A549 (cell line): Measurements from ENCODE around the gene SCTR.

ENCODE experiments used
- BHLHE40 ChIP-seq: IDR thresholded peaks from 2 replicates; pipeline ENCODE4 v1.6.1; 2012; ENCODE audit warnings: low read depth, low read length, inconsistent platforms
- CEBPB ChIP-seq, 2 experiments: fragments of >200 bp in 1 of 2; sonication (Bioruptor Twin) in 1 of 2; formaldehyde crosslinking in 1 of 2; IDR thresholded peaks; 2 replicates each; pipeline ENCODE4 v1.6.1; 2012 to 2016
- CTCF ChIP-seq: fragments of >200 bp; sonication (Bioruptor Twin); formaldehyde crosslinking; IDR thresholded peaks from 3 replicates; pipeline ENCODE4 v1.5.1; 2016
- EP300 ChIP-seq, 2 experiments: fragments of >200 bp; sonication (Bioruptor Twin); formaldehyde crosslinking; IDR thresholded peaks; 2 replicates in 1 of 2; 3 replicates in 1 of 2; pipeline ENCODE4 v1.6.1; 2016 to 2017
- MAFK ChIP-seq: fragments of 450-650 bp; IDR thresholded peaks from 2 replicates; pipeline ENCODE4 v1.6.1; 2014; ENCODE audit not compliant: partially characterized antibody
- POLR2A ChIP-seq: IDR thresholded peaks from 2 replicates; pipeline ENCODE4 v1.6.1; 2012; ENCODE audit warnings: mild to moderate bottlenecking, low read length
- RAD21 ChIP-seq, 2 experiments: fragments of >200 bp in 1 of 2; sonication (Bioruptor Twin) in 1 of 2; formaldehyde crosslinking in 1 of 2; IDR thresholded peaks in 1 of 2; conservative IDR thresholded peaks in 1 of 2; 2 replicates in 1 of 2; 3 replicates in 1 of 2; pipeline ENCODE4 v1.6.1; 2012 to 2018; ENCODE audit warnings: inconsistent platforms in 1 of 2

- TF ChIP-seq CTCF (no peak), MAFK (no peak), POLR2A (no peak), EP300 (IDR thresholded peaks at IDR 0.05) (no peak), CEBPB (IDR thresholded peaks at IDR 0.05) (no peak), RAD21 (conservative IDR thresholded peaks at IDR 0.05 in 1 of 2, IDR thresholded peaks at IDR 0.05 in 1 of 2) (no peak), BHLHE40 (no peak)
These were observed 36.6 kb downstream of the SCTR start for GRCh38 chr2:119487434-119488244.
